Measurements from ENCODE around the gene SNX5. TPM values are rescaled to one million over a fixed set of nuclear protein-coding genes. Genes with fewer than 3 reads are reported as not detected.

Gene SNX5
- polyA plus RNA-seq, 1 donor (not counting 4 experiments of a cell fraction or from before 2014, with no cell fraction given) = 187 TPM

DNA sequence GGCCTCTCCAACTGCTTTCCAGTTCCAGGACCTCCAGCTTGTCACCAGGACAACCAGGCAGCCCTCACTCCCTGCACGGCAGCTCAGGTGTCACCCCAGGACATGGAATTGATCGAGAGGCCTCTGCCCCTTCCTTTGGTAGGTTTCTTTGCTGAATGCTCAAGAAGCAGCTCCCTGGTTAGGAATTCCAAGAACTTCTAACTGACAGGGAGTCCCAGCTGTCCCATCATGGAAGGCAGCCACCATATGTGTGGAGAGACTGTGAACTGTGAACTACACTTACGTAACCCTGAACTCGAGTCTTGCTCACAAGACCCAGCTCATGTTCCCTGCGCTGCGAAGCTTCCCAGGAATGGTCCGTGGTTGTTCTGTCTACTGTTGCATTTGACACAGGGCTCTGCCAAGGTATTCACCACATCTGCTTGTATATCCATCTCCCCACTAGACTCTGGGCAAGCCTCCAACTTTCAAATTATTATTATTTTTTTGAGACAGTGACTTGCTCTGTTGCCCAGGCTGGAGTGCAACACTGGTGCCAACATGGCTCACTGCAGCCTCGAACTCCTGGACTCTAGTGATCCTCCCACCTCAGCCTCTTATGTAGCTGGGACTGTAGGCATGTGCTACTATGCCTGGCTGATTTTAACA, 35.9 kb upstream of the SNX5 start:
- Histone ChIP-seq H3K9me1 (ENCODE audit: control insufficient read depth, extremely low read depth, insufficient read depth, low read length) (no peaks in the 10 kb centered on the region), H2AFZ (ENCODE audit: control insufficient read depth, low read length) (no peak overlapping the region), H3K27me3 (ENCODE audit: control insufficient read depth, extremely low read depth, insufficient read depth, low read length) (no peaks in the 10 kb centered on the region), H4K20me1 (ENCODE audit: control insufficient read depth, extremely low read depth, insufficient read depth, low read length) (no peaks in the 10 kb centered on the region), H3K9ac (ENCODE audit: control insufficient read depth, extremely low read depth, insufficient read depth, low read length) (no peak overlapping the region), H3K27ac (ENCODE audit: control insufficient read depth, insufficient read depth, low read length) (no peak overlapping the region), H3K4me2 (ENCODE audit: control insufficient read depth, extremely low read depth, insufficient read depth, low read depth, low read length) (no peak overlapping the region), H3K79me2 (ENCODE audit: control insufficient read depth, insufficient read depth, low read length) (no peaks in the 10 kb centered on the region), H3K4me3 (ENCODE audit: control insufficient read depth in 2 of 3, extremely low read depth in 1 of 3, insufficient read depth in 2 of 3, low read depth in 1 of 3, low read length in 3 of 3) (no peak overlapping the region), H3K9me3 (ENCODE audit: control insufficient read depth, low read depth, low read length) (no peaks in the 10 kb centered on the region), H3K36me3 (ENCODE audit: control insufficient read depth in 2 of 2, extremely low read depth in 1 of 2, insufficient read depth in 2 of 2, low read length in 2 of 2) (no peaks in the 10 kb centered on the region), H3K4me1 (ENCODE audit: control insufficient read depth, extremely low read depth, insufficient read depth, low read length) (peaks cover 12% of the 10 kb centered on the region)
- DNase-seq (ENCODE audit: low read depth, low spot score) (no peak), FAIRE-seq (no peak)
- no peak for TF ChIP-seq EZH2 (IDR thresholded peaks at IDR 0.05; ENCODE audit: low read length)
- TF ChIP-seq, protein P1, sequence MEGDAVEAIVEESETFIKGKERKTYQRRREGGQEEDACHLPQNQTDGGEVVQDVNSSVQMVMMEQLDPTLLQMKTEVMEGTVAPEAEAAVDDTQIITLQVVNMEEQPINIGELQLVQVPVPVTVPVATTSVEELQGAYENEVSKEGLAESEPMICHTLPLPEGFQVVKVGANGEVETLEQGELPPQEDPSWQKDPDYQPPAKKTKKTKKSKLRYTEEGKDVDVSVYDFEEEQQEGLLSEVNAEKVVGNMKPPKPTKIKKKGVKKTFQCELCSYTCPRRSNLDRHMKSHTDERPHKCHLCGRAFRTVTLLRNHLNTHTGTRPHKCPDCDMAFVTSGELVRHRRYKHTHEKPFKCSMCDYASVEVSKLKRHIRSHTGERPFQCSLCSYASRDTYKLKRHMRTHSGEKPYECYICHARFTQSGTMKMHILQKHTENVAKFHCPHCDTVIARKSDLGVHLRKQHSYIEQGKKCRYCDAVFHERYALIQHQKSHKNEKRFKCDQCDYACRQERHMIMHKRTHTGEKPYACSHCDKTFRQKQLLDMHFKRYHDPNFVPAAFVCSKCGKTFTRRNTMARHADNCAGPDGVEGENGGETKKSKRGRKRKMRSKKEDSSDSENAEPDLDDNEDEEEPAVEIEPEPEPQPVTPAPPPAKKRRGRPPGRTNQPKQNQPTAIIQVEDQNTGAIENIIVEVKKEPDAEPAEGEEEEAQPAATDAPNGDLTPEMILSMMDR (optimal IDR thresholded peaks at IDR 0.05 in 1 of 3, IDR thresholded peaks at IDR 0.05 in 1 of 3, conservative IDR thresholded peaks at IDR 0.05 in 1 of 3; ENCODE audit: extremely low read depth in 1 of 3, insufficient read depth in 2 of 3, low read length in 3 of 3) = no peak
- dilution Hi-C loops (cut with MboI; ENCODE audit: extremely low pct_ligation_motif_present, low sequenced_read_pairs) = no loop called here

DNA sequence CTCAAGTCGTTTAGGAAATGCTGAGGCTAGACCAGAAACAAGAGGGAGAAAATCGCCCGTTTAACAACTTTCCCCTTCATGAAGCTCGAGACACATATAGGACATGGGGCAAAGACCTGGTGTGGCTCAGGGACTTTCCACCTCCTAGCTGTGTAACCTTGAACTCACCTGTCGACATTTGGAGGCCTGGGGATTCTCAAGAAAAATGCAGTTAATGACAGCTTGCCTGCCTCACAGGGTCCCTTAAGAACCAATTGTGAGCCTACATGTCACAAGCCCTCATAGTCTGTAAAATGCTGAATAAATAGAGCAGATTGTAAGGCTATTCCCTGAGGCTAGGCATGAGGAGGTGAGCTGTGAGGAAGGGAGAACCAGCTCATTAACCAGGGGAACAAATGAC, 35.3 kb upstream of the SNX5 start:
- Histone ChIP-seq H4K20me1 (ENCODE audit: control insufficient read depth, extremely low read depth, insufficient read depth, low read length) (no peaks in the 10 kb centered on the region), H3K9ac (ENCODE audit: control insufficient read depth, extremely low read depth, insufficient read depth, low read length) (no peak overlapping the region), H3K27ac (ENCODE audit: control insufficient read depth, insufficient read depth, low read length) (no peak overlapping the region), H3K4me1 (ENCODE audit: control insufficient read depth, extremely low read depth, insufficient read depth, low read length) (peaks cover 12% of the 10 kb centered on the region), H3K4me2 (ENCODE audit: control insufficient read depth, extremely low read depth, insufficient read depth, low read depth, low read length) (no peak overlapping the region), H3K4me3 (ENCODE audit: control insufficient read depth in 2 of 3, extremely low read depth in 1 of 3, insufficient read depth in 2 of 3, low read depth in 1 of 3, low read length in 3 of 3) (no peak overlapping the region), H3K79me2 (ENCODE audit: control insufficient read depth, insufficient read depth, low read length) (no peaks in the 10 kb centered on the region), H3K9me1 (ENCODE audit: control insufficient read depth, extremely low read depth, insufficient read depth, low read length) (no peaks in the 10 kb centered on the region), H3K9me3 (ENCODE audit: control insufficient read depth, low read depth, low read length) (no peaks in the 10 kb centered on the region), H3K27me3 (ENCODE audit: control insufficient read depth, extremely low read depth, insufficient read depth, low read length) (no peaks in the 10 kb centered on the region), H2AFZ (ENCODE audit: control insufficient read depth, low read length) (no peak overlapping the region), H3K36me3 (ENCODE audit: control insufficient read depth in 2 of 2, extremely low read depth in 1 of 2, insufficient read depth in 2 of 2, low read length in 2 of 2) (no peaks in the 10 kb centered on the region)
- FAIRE-seq (no peak), DNase-seq (ENCODE audit: low read depth, low spot score) (no peak)
- dilution Hi-C loops (cut with MboI; ENCODE audit: extremely low pct_ligation_motif_present, low sequenced_read_pairs) = no loop called here
- no peak for TF ChIP-seq EZH2 (IDR thresholded peaks at IDR 0.05; ENCODE audit: low read length)
- TF ChIP-seq, protein P1 (optimal IDR thresholded peaks at IDR 0.05 in 1 of 3, IDR thresholded peaks at IDR 0.05 in 1 of 3, conservative IDR thresholded peaks at IDR 0.05 in 1 of 3; ENCODE audit: extremely low read depth in 1 of 3, insufficient read depth in 2 of 3, low read length in 3 of 3) = no peak

All from keratinocyte (primary cell).